GM23338 (cell line): ENCODE measurements around the gene FHL2. TPM values are rescaled to one million over a fixed set of nuclear protein-coding genes. Genes with fewer than 3 reads are reported as not detected.

ENCODE experiments used
- ATAC-seq: fragments of 200-7000 bp; cut with Tn5 transposase; 3 replicates; pipeline ENCODE4 v1.9.1; 2020
- DNase-seq: peaks from one replicate; pipeline ENCODE4 v3.0.0-alpha.2; 2015; ENCODE audit warnings: low spot score
- H2AFZ ChIP-seq: fragments of 200-600 bp; sonication (generic); 2 replicates; pipeline ENCODE4 v1.8.0; 2016; ENCODE audit warnings: antibody characterized with exemption, mild to moderate bottlenecking, moderate library complexity
- H3F3A ChIP-seq: fragments of 200-600 bp; sonication (generic); replicated peaks from 2 replicates; pipeline ENCODE4 v1.8.0; 2017; ENCODE audit warnings: antibody characterized with exemption, mixed run types, low read depth
- H3K27ac ChIP-seq: fragments of 200-600 bp; sonication (generic); 2 replicates; pipeline ENCODE4 v1.6.1; 2016; ENCODE audit warnings: low read depth
- H3K27me3 ChIP-seq: fragments of 200-600 bp; sonication (generic); 2 replicates; pipeline ENCODE4 v1.8.0; 2016; ENCODE audit warnings: mild to moderate bottlenecking, mixed run types, moderate library complexity; ENCODE audit not compliant: insufficient read depth
- H3K36me3 ChIP-seq: fragments of 200-600 bp; sonication (generic); 2 replicates; pipeline ENCODE4 v1.8.0; 2016; ENCODE audit warnings: mild to moderate bottlenecking; ENCODE audit not compliant: insufficient read depth
- H3K4me1 ChIP-seq: fragments of 200-600 bp; sonication (generic); 2 replicates; pipeline ENCODE4 v1.8.0; 2016; ENCODE audit warnings: mild to moderate bottlenecking, moderate library complexity; ENCODE audit not compliant: insufficient read depth
- H3K4me2 ChIP-seq: fragments of 200-600 bp; sonication (generic); 2 replicates; pipeline ENCODE4 v1.7.1; 2017; ENCODE audit warnings: mixed run types
- H3K4me3 ChIP-seq: fragments of 200-600 bp; sonication (generic); 2 replicates; pipeline ENCODE4 v1.6.1; 2016; ENCODE audit warnings: mixed run types
- H3K79me2 ChIP-seq: fragments of 200-600 bp; sonication (generic); replicated peaks from 2 replicates; pipeline ENCODE4 v1.8.0; 2017; ENCODE audit warnings: mild to moderate bottlenecking; ENCODE audit not compliant: insufficient read depth
- H3K9me2 ChIP-seq: fragments of 200-600 bp; sonication (generic); 2 replicates; pipeline ENCODE4 v1.8.0; 2017; ENCODE audit not compliant: insufficient read depth
- H4K20me1 ChIP-seq: fragments of 200-600 bp; sonication (generic); replicated peaks from 2 replicates; pipeline ENCODE4 v1.8.0; 2017; ENCODE audit warnings: mild to moderate bottlenecking; ENCODE audit not compliant: insufficient read depth
- H3K27ac Mint-ChIP-seq: 2 replicates; pipeline ENCODE4 v1.8.0; 2020; ENCODE audit warnings: inconsistent platforms, mild to moderate bottlenecking, moderate library complexity, mixed read lengths
- H3K27me3 Mint-ChIP-seq: 3 replicates; pipeline ENCODE4 v1.8.0; 2022; ENCODE audit warnings: low read depth, mild to moderate bottlenecking, moderate library complexity, mixed read lengths, inconsistent platforms; ENCODE audit not compliant: insufficient read depth, poor library complexity
- H3K36me3 Mint-ChIP-seq: 3 replicates; pipeline ENCODE4 v1.8.0; 2021; ENCODE audit warnings: low read depth, mild to moderate bottlenecking, inconsistent platforms, moderate library complexity, mixed read lengths
- H3K4me1 Mint-ChIP-seq: 3 replicates; pipeline ENCODE4 v1.8.0; 2020; ENCODE audit warnings: mild to moderate bottlenecking, inconsistent platforms, mixed read lengths
- H3K4me3 Mint-ChIP-seq: 3 replicates; pipeline ENCODE4 v1.8.0; 2021; ENCODE audit warnings: moderate library complexity, mild to moderate bottlenecking, inconsistent platforms, mixed read lengths
- H3K9me3 Mint-ChIP-seq: 3 replicates; pipeline ENCODE4 v1.8.0; 2020; ENCODE audit warnings: moderate library complexity, mild to moderate bottlenecking, inconsistent platforms, mixed read lengths
- CREB1 ChIP-seq: fragments of 250-450 bp; sonication (Bioruptor Pico); IDR thresholded peaks from 2 replicates; pipeline ENCODE4 v1.5.0; 2020; ENCODE audit warnings: low read depth, mild to moderate bottlenecking, moderate library complexity
- CTCF ChIP-seq, 2 experiments: fragments of 200-600 bp in 1 of 2; sonication (generic) in 1 of 2; conservative IDR thresholded peaks; 2 replicates each; pipeline versions ENCODE4 v1.5.1 to v1.6.1; 2016 to 2017; ENCODE audit warnings: antibody characterized with exemption in 2 of 2, low read depth in 2 of 2, mild to moderate bottlenecking in 2 of 2, moderate library complexity in 1 of 2
- ETS1 ChIP-seq: IDR thresholded peaks from 2 replicates; pipeline ENCODE4 v1.6.1; 2016; ENCODE audit warnings: antibody characterized with exemption
- EZH2 ChIP-seq: fragments of 200-600 bp; sonication (generic); IDR thresholded peaks from one replicate; pipeline ENCODE4 v1.8.0; 2017; ENCODE audit warnings: antibody characterized with exemption, mild to moderate bottlenecking, low read depth; ENCODE audit not compliant: unreplicated experiment
- EZH2phosphoT487 ChIP-seq: fragments of 200-600 bp; sonication (generic); IDR thresholded peaks from one replicate; pipeline ENCODE4 v1.8.1; 2018; ENCODE audit warnings: antibody characterized with exemption; ENCODE audit not compliant: unreplicated experiment
- JUNB ChIP-seq: IDR thresholded peaks from one replicate; pipeline ENCODE4 v1.6.1; 2016; ENCODE audit warnings: antibody characterized with exemption; ENCODE audit not compliant: unreplicated experiment
- NANOG ChIP-seq: IDR thresholded peaks from 2 replicates; pipeline ENCODE4 v1.6.1; 2016; ENCODE audit warnings: antibody characterized with exemption, borderline replicate concordance
- POLR2AphosphoS5 ChIP-seq: IDR thresholded peaks from 2 replicates; pipeline ENCODE4 v1.6.1; 2016; ENCODE audit warnings: antibody characterized with exemption, low read depth
- REST ChIP-seq: IDR thresholded peaks from one replicate; pipeline ENCODE4 v1.6.1; 2018; ENCODE audit warnings: antibody characterized with exemption; ENCODE audit not compliant: unreplicated experiment
- STAT1 ChIP-seq: IDR thresholded peaks from one replicate; pipeline ENCODE4 v1.6.1; 2016; ENCODE audit warnings: antibody characterized with exemption; ENCODE audit not compliant: unreplicated experiment
- ZNF114 ChIP-seq: fragments of 250-450 bp; sonication (Bioruptor Pico); IDR thresholded peaks from 2 replicates; pipeline ENCODE4 v1.5.0; 2020; ENCODE audit warnings: mild to moderate bottlenecking, moderate library complexity
- ZNF331 ChIP-seq: fragments of 250-450 bp; sonication (Bioruptor Pico); IDR thresholded peaks from 2 replicates; pipeline ENCODE4 v1.5.0; 2020; ENCODE audit warnings: low read depth, mild to moderate bottlenecking, moderate library complexity
- ZNF462 ChIP-seq: fragments of 250-450 bp; sonication (Bioruptor Pico); IDR thresholded peaks from 2 replicates; pipeline ENCODE4 v1.5.0; 2020; ENCODE audit warnings: mild to moderate bottlenecking, moderate library complexity
- polyA plus RNA-seq: library from polyadenylated mRNA; unstranded; fragments of >200 nt; fragmentation: Nextera tagmentation; extraction: Ambion mirVana; gene quantifications from 2 replicates; pipeline ENCODE4 v1.2.1, GENCODE V29; 2016
- total RNA-seq: library from RNA; depleted of rRNA; stranded (reverse); fragments of >200 nt; shearing (Covaris generic); gene quantifications from 2 replicates; pipeline ENCODE4 v1.2.3, GENCODE V29; 2014

Gene FHL2
- total and polyA plus RNA-seq, 2 experiments from 2014 or later: 29.0 to 30.9 TPM

- no peak overlapping the region for H3K4me3 ChIP-seq
- H3K4me1 ChIP-seq: peaks cover 12% of the 10 kb centered on the region
- peaks cover 2% of the 10 kb centered on the region for H3K27me3 Mint-ChIP-seq
- 0 out of 3 replicates have a peak, but pooled peaks cover 4% of the 10 kb centered on the region for H3K36me3 Mint-ChIP-seq
- H2AFZ ChIP-seq: peak overlapping the region; percentile 32; the same call in 1 of the 2 replicates
- H3K9me2 ChIP-seq: 0 out of 2 replicates have a peak, but pooled peaks cover 4% of the 10 kb centered on the region
- H3K79me2 ChIP-seq: no peaks in the 10 kb centered on the region
- ATAC-seq: no peak
- H3K27me3 ChIP-seq: no peaks in the 10 kb centered on the region
- no peak for TF ChIP-seq EZH2
- no peak for TF ChIP-seq POLR2AphosphoS5
- no peak for TF ChIP-seq JUNB
- TF ChIP-seq REST: no peak
- no peak for TF ChIP-seq CREB1
- TF ChIP-seq ZNF462: no peak
- no peak for TF ChIP-seq CTCF (conservative IDR thresholded peaks at IDR 0.05; ENCODE audit: low read depth in 2 of 2)
- TF ChIP-seq ZNF114 (CRISPR knock-in tag): no peak
- no peak for TF ChIP-seq ETS1
- no peak for TF ChIP-seq NANOG
- TF ChIP-seq ZNF331 (CRISPR knock-in tag): no peak
- TF ChIP-seq EZH2phosphoT487: no peak
- TF ChIP-seq STAT1: no peak
- H3K27ac Mint-ChIP-seq: no peak overlapping the region
- no peaks in the 10 kb centered on the region for H3K36me3 ChIP-seq
- no peaks in the 10 kb centered on the region; the same call in 2 of the 3 replicates for H3K9me3 Mint-ChIP-seq
- no peaks in the 10 kb centered on the region for H4K20me1 ChIP-seq
- no peak overlapping the region for H3K4me3 Mint-ChIP-seq
- peaks cover 16% of the 10 kb centered on the region for H3K4me1 Mint-ChIP-seq
- H3K27ac ChIP-seq: no peak overlapping the region
- no peaks in the 10 kb centered on the region for H3F3A ChIP-seq
- no peak for DNase-seq
- H3K4me2 ChIP-seq: no peak overlapping the region
These were observed 33.2 kb upstream of the FHL2 start for GRCh38 chr2:105432044-105432399.
